Cardiac muscle cell (in vitro differentiated cells and primary cell): ENCODE data around the gene NAIF1. TPM values are rescaled to one million over a fixed set of nuclear protein-coding genes. Genes with fewer than 3 reads are reported as not detected.
A peak's percentile ranks its signal among the peaks of the same experiment; 100 is the strongest.

ENCODE experiments used
- DNase-seq, 2 donors: peaks; one replicate each; pipeline versions ENCODE4 v3.0.0 to v3.0.0-alpha.2; 2010 to 2017; ENCODE audit warnings: low read depth in 1 of 2, low spot score in 1 of 2
- H3K27ac ChIP-seq: fragments of 200-600 bp; sonication (generic); 2 replicates; pipeline ENCODE4 v1.5.1; 2016
- H3K27me3 ChIP-seq: fragments of 200-600 bp; sonication (generic); 2 replicates; pipeline ENCODE4 v1.6.0; 2016; ENCODE audit warnings: control low read depth
- H3K36me3 ChIP-seq: fragments of 200-600 bp; sonication (generic); 2 replicates; pipeline ENCODE4 v1.5.1; 2016; ENCODE audit warnings: control low read depth
- H3K4me1 ChIP-seq: fragments of 200-600 bp; sonication (generic); 2 replicates; pipeline ENCODE4 v1.8.1; 2017; ENCODE audit warnings: low read depth, mild to moderate bottlenecking, mixed run types
- H3K4me3 ChIP-seq: fragments of 200-600 bp; sonication (generic); 2 replicates; pipeline ENCODE4 v1.5.1; 2016; ENCODE audit warnings: mild to moderate bottlenecking
- H3K9me3 ChIP-seq: fragments of 200-600 bp; sonication (generic); 2 replicates; pipeline ENCODE4 v1.5.1; 2017; ENCODE audit warnings: low read depth, mild to moderate bottlenecking, control low read depth
- CTCF ChIP-seq: IDR thresholded peaks from 2 replicates; pipeline ENCODE4 v1.5.1; 2012; ENCODE audit warnings: low read depth, mild to moderate bottlenecking, low read length
- polyA plus RNA-seq: library from polyadenylated mRNA; unstranded; fragments of >200 nt; fragmentation: Nextera tagmentation; extraction: Ambion mirVana; gene quantifications from 2 replicates; pipeline ENCODE4 v1.2.1, GENCODE V29; 2016
- total RNA-seq: library from RNA; depleted of rRNA; stranded (reverse); fragments of >200 nt; gene quantifications from 2 replicates; pipeline ENCODE4 v1.2.3, GENCODE V29; 2016

The NAIF1 gene
- total and polyA plus RNA-seq, 2 experiments from 2014 or later: 6.9 to 9.4 TPM

GRCh38 chr9:128099932-128100491 is 32.9 kb upstream of the NAIF1 start:
- TF ChIP-seq CTCF: no peak
- no peak overlapping the region for H3K4me3 ChIP-seq
- H3K36me3 ChIP-seq: peaks cover 20% of the 10 kb centered on the region
- H3K27ac ChIP-seq: no peak overlapping the region
- DNase-seq: peak in 1 of 2 donors; percentile 26
- peaks cover 37% of the 10 kb centered on the region for H3K4me1 ChIP-seq
- no peaks in the 10 kb centered on the region for H3K27me3 ChIP-seq
- no peaks in the 10 kb centered on the region for H3K9me3 ChIP-seq

GRCh38 chr9:128099231-128099931 is 32.3 kb upstream of the NAIF1 start:
- TF ChIP-seq CTCF: no peak
- peak overlapping the region; percentile 100 for H3K27ac ChIP-seq
- H3K4me3 ChIP-seq: peak overlapping the region; percentile 31
- no peaks in the 10 kb centered on the region for H3K9me3 ChIP-seq
- H3K4me1 ChIP-seq: peaks cover 43% of the 10 kb centered on the region
- no peak for DNase-seq
- H3K36me3 ChIP-seq: peaks cover 19% of the 10 kb centered on the region
- no peaks in the 10 kb centered on the region for H3K27me3 ChIP-seq

- Histone ChIP-seq H3K27me3 (no peaks in the 10 kb centered on the region), H3K27ac (peak overlapping the region; percentile 100), H3K36me3 (peaks cover 11% of the 10 kb centered on the region), H3K4me1 (peaks cover 43% of the 10 kb centered on the region), H3K4me3 (peak overlapping the region; percentile 31), H3K9me3 (no peaks in the 10 kb centered on the region)
- TF ChIP-seq CTCF: no peak
- DNase-seq: peak; percentile 98 to 99
Measured at GRCh38 chr9:128098297-128099230, 31.4 kb upstream of the NAIF1 start.

DNA sequence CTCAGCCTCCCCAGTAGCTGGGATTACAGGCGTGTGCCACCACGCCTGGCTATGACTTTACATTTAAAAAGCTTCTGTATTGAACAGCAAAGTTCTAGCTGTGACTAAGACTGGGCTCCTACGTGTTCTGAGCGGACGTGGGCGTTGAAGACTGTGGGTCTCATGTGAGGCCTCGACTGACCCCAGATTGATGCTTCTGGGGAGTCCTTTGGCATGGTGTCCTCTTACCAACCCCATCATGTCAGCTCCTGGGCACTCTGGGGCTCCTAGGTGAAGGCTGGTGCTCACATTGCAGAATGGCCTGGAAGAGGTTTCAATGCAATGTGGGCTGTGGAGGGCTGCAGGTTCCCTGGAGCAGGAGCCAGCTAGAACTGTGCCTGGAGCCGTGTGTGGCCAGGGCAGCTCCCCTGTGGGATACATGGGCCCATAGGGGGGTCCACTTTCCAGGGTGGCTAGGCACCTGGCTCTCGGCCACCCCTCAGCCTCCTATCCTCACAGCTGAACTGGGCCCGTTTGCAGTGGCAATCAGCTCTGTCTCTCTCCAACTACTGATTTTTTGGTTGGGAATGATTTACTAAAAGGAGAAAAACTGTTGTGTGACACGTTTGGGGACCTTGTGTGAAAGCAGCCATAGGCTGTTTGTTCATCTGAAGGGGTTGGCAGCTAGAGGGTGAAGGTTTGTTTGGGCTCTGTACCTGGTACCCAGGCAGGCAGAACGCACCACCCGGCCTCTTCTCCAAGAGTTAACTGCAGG is 30.6 kb upstream of the NAIF1 start:
- H3K4me3 ChIP-seq: no peak overlapping the region
- DNase-seq: no peak
- H3K27ac ChIP-seq: peak overlapping the region; percentile 100
- H3K27me3 ChIP-seq: no peaks in the 10 kb centered on the region
- TF ChIP-seq CTCF: no peak
- peaks cover 10% of the 10 kb centered on the region for H3K36me3 ChIP-seq
- H3K4me1 ChIP-seq: peaks cover 43% of the 10 kb centered on the region
- H3K9me3 ChIP-seq: no peaks in the 10 kb centered on the region
